Colonic mucosa (tissue), 4 donors: ENCODE results near the gene SCAP. TPM values are rescaled to one million over a fixed set of nuclear protein-coding genes. Genes with fewer than 3 reads are reported as not detected.

ENCODE experiments used
- DNase-seq: peaks from one replicate; pipeline ENCODE4 v3.0.0-alpha.2; 2020
- H3K27ac ChIP-seq: fragments of 200-600 bp; one replicate; pipeline ENCODE4 v1.8.0; 2021
- H3K27me3 ChIP-seq: fragments of 200-600 bp; one replicate; pipeline ENCODE4 v1.8.0; 2021
- H3K36me3 ChIP-seq: fragments of 200-600 bp; one replicate; pipeline ENCODE4 v1.8.0; 2021
- H3K4me1 ChIP-seq: fragments of 200-600 bp; one replicate; pipeline ENCODE4 v1.8.0; 2021; ENCODE audit warnings: mild to moderate bottlenecking
- H3K4me3 ChIP-seq: fragments of 200-600 bp; one replicate; pipeline ENCODE4 v1.8.0; 2021
- H3K9ac ChIP-seq, 2 donors: one replicate each; pipeline ENCODE4 v1.7.0; 2013; ENCODE audit warnings: control low read depth in 2 of 2, low read depth in 2 of 2, low read length in 2 of 2
- H3K9me3 ChIP-seq: fragments of 200-600 bp; one replicate; pipeline ENCODE4 v1.8.0; 2021
- intact Hi-C: fragments of 100-400 bp; cut with DNase I; formaldehyde crosslinking; loops from one replicate; pipeline ENCODE4 v1.14.1; 2022
- total RNA-seq, 2 donors: library from RNA; stranded (reverse); fragmentation: NEBNext Ultra II Directional in 1 of 2; extraction: Animal tissue kit (Norgen Biotek cat#: 25700) in 1 of 2; gene quantifications; one replicate each; pipeline ENCODE4 v1.2.1, GENCODE V29; 2021
- TF ChIP-seq, protein P1 (sequence below): fragments of 200-600 bp; IDR thresholded peaks from one replicate; pipeline ENCODE4 v1.8.0; 2022; ENCODE audit warnings: antibody characterized with exemption, mild to moderate bottlenecking
- donor health status: healthy.
- donor health status: DM: no; HTN: no; CAD: no.
- donor health status: DM: no; HTN: no; CAD: no.

Gene SCAP
- 100 to 1,000 TPM in 1 of 2 donors, 10 to 100 TPM in 1; 86.5 to 137 TPM for total RNA-seq

DNA sequence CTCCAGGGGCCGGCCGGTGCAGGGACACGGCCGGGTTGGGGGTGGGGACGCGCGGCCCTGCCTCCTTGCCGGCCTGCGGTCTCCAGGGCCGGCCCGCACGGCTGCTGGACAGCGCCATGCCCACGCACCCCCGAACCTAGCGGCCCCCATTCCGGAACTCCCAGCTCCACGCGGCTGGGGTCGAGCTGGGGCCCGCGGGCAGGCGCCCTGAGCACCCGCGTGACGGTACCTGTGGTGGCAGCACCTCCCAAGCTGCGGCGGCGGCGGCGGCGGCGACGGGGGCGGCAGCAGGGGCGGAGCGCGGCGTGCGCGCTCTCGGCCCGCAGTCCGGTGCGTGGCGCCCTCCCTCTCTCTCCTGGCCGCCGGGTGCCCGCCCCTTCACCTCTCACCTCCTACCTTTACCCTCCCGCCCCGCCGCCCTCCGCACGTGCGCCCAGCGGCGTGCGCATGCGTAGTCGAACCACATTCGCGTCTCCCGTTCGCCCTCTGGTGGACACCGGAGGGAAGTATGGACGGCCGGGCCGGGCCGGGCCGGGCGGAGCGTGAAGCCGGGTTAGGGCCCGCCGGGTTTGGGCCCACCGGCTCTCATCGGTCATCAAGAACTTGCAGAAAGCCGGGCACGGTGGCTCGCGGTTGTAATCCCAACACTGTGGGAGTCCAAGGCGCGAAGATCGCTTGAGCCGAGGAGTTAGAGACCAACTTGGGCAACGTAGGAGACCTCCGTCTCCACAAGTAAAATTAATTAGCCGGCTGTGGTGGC is at the start of gene SCAP:
TSS of gene SCAP (minus strand) at position 372 of the 760 bp plus-strand sequence. CDS start 32,948 bp downstream, outside the sequence.
- peak within 1 kb of the TSS; percentile 79 for H3K27ac ChIP-seq
- no peaks in the 10 kb centered on the region for H3K9me3 ChIP-seq
- peaks cover 13% of the 10 kb centered on the region for H3K4me1 ChIP-seq
- intact Hi-C loops = loop anchor here (2.0 kb wide), 1 partner anchor 55 kb away; no protein-coding TSS in a partner anchor
- peak within 1 kb of the TSS; percentile 84 to 91 for H3K9ac ChIP-seq
- H3K36me3 ChIP-seq = no peaks in the 10 kb centered on the region
- no peaks in the 10 kb centered on the region for H3K27me3 ChIP-seq
- TF ChIP-seq, protein P1, sequence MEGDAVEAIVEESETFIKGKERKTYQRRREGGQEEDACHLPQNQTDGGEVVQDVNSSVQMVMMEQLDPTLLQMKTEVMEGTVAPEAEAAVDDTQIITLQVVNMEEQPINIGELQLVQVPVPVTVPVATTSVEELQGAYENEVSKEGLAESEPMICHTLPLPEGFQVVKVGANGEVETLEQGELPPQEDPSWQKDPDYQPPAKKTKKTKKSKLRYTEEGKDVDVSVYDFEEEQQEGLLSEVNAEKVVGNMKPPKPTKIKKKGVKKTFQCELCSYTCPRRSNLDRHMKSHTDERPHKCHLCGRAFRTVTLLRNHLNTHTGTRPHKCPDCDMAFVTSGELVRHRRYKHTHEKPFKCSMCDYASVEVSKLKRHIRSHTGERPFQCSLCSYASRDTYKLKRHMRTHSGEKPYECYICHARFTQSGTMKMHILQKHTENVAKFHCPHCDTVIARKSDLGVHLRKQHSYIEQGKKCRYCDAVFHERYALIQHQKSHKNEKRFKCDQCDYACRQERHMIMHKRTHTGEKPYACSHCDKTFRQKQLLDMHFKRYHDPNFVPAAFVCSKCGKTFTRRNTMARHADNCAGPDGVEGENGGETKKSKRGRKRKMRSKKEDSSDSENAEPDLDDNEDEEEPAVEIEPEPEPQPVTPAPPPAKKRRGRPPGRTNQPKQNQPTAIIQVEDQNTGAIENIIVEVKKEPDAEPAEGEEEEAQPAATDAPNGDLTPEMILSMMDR = peak; percentile 92
- DNase-seq = peak; percentile 95
- H3K4me3 ChIP-seq = peak within 1 kb of the TSS; percentile 83

DNA sequence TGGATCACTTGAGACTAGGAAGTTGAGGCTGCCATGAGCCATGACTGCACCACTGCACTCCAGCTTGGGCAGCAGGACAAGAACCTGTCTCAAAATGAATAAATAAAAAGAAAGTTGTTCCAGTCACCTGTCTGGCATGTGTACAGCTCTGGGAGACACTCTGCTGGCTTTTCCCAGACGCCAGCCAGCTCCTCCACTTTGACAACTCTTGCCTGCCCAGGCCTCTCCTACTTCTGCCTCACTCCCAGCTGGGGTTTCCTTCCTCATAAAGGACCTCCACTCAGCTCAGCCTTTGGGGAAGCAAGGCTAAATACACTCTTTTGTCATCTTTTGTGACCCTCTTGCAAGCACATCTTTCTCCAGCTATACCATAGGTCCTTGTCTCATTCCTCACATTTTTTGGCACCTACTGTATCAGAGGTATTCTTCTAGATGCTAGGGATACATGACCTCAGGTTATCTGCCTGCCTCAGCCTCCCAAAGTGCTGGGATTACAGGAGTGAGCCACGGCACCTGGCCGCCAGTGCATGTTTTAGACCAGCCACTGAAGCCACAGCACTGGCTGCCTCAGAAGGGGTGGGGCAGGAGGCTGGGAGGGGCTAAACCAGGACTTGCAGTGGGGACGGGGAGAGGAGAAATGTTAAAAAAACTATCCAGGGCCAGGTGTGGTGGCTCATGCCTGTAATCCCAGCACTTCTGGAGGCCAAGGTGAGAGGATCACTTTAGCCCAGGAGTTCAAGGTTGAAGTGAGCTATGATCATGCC is 47.8 kb upstream of the SCAP start:
- H3K9me3 ChIP-seq = no peaks in the 10 kb centered on the region
- no peak for DNase-seq
- H3K9ac ChIP-seq = no peak overlapping the region
- peaks cover 4% of the 10 kb centered on the region for H3K4me1 ChIP-seq
- no peak overlapping the region for H3K4me3 ChIP-seq
- H3K27ac ChIP-seq = no peak overlapping the region
- no peaks in the 10 kb centered on the region for H3K27me3 ChIP-seq
- H3K36me3 ChIP-seq = no peaks in the 10 kb centered on the region
- intact Hi-C loops = loop anchor here (2.0 kb wide), 1 partner anchor 265 kb away; no protein-coding TSS in a partner anchor
- TF ChIP-seq, protein P1 = no peak

DNA sequence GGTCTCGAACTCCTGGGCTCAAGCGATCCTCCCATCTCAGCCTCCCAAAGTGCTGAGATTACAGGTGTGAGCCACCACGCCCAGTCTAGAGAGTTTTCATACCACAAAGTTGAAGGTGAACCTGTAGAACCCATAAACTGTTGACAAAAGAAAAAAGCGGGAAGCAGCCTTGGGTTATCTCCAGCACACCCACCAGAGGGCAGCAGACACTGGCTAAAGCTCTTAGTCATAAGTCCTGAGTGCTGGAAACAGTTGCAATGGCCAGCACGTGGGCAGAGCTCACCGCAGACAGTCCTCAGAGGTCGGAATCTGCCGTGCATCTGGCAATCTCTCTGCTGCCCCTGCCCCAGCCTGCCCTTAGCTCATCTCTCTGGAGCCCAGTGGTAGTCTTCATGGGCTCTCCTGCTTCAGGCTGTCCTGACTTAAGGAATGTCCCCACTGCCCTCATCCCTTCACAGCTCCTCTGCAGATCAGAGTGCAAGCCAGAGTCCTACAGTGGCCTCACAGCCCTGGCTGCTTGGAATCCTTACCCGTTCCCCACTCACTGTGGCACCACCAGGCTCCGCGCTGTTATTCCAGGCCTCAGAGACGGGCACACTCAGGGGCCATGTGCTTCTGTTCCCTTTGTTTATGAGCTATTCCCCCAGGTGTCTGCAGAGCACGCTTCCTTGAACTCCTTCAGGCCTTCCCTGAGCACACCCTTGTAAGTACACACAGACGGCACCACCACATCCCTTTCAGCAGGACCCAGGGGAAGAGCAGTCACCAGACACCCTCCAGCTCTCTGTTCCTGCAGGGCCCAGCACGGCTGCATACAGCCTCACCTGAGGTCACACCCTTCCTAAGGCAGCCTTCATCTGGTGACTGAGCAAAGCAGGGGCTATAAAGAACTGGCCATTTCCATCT is 46.6 kb upstream of the SCAP start:
- intact Hi-C loops = loop anchor here (2.0 kb wide), 1 partner anchor 266 kb away; no protein-coding TSS in a partner anchor
- Histone ChIP-seq H3K4me1 (peaks cover 4% of the 10 kb centered on the region), H3K9ac (no peak overlapping the region)

DNA sequence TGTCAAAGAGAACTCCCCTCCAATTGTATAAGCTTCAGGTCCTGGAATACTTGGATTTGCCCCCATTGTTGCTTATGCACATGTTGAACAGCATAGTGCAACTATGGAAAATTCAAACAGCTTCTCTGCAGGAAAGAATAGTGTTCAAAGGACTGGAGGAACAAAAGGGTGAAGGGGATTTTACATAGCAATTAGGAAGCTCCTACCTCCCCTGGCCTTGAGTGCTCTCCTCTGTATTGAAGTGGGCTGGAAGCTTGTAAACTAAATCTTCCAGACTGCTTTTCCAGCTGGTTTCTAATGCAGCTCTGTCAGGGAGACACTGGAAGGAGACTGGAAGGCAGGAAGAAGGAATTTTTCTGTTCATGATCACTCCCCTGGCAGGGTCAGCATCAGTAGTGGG is 45.0 kb upstream of the SCAP start:
- H3K9ac ChIP-seq = no peak overlapping the region
- no peak for DNase-seq
- H3K4me1 ChIP-seq = peaks cover 4% of the 10 kb centered on the region
- H3K9me3 ChIP-seq = no peaks in the 10 kb centered on the region
- TF ChIP-seq, protein P1 = no peak
- intact Hi-C loops = no loop called here
- H3K27ac ChIP-seq = no peak overlapping the region
- H3K27me3 ChIP-seq = no peaks in the 10 kb centered on the region
- H3K36me3 ChIP-seq = no peaks in the 10 kb centered on the region
- H3K4me3 ChIP-seq = no peak overlapping the region

More for the DNA sequence above, 46.6 kb upstream of the SCAP start:
- DNase-seq = peak; percentile 87
- TF ChIP-seq, protein P1 = peak; percentile 84
- no peaks in the 10 kb centered on the region for H3K27me3 ChIP-seq
- no peaks in the 10 kb centered on the region for H3K9me3 ChIP-seq
- no peaks in the 10 kb centered on the region for H3K36me3 ChIP-seq
- no peak overlapping the region for H3K4me3 ChIP-seq
- H3K27ac ChIP-seq = no peak overlapping the region

DNA sequence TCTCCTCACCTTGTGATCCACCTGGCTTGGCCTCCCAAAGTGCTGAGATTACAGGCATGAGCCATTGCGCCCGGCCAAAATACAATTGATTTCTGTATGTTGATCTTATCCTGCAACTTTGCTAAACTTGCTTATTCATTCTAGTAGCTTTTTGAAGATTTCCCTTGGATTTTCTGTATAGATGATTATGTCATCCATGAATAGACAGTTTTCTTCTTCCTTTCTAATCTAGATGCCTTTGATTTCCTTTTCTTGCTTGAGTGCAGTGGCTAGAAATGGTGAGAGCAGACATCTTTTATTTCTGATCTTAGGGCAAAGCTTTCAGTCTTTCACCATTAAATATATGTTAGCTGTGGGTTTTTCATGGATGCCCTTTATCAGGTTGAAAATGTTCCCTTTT is 42.2 kb upstream of the SCAP start:
- no peak overlapping the region for H3K9ac ChIP-seq
- TF ChIP-seq, protein P1 = no peak
- no peaks in the 10 kb centered on the region for H3K9me3 ChIP-seq
- H3K27ac ChIP-seq = no peak overlapping the region
- no peaks in the 10 kb centered on the region for H3K36me3 ChIP-seq
- no peak overlapping the region for H3K4me3 ChIP-seq
- DNase-seq = no peak
- H3K4me1 ChIP-seq = peaks cover 4% of the 10 kb centered on the region
- H3K27me3 ChIP-seq = no peaks in the 10 kb centered on the region
- intact Hi-C loops = no loop called here
